Coronary artery (tissue), 2 donors: ENCODE results near the gene COX6B2.

Source experiments
- DNase-seq: peaks from one replicate; pipeline ENCODE4 v3.0.0-alpha.2; 2017; ENCODE audit warnings: low spot score
- H3K27ac ChIP-seq, 2 donors: fragments of 200-600 bp; sonication (generic); one replicate each; pipeline ENCODE4 v1.5.1; 2016 to 2019
- H3K4me3 ChIP-seq: fragments of 200-600 bp; sonication (generic); 2 replicates; pipeline ENCODE4 v1.5.1; 2016; ENCODE audit warnings: mild to moderate bottlenecking, moderate library complexity
- TF ChIP-seq, protein P1 (sequence below): fragments of 200-600 bp; sonication (generic); IDR thresholded peaks from one replicate; pipeline ENCODE4 v1.5.1; 2019; ENCODE audit warnings: antibody characterized with exemption

COX6B2 gene

DNA sequence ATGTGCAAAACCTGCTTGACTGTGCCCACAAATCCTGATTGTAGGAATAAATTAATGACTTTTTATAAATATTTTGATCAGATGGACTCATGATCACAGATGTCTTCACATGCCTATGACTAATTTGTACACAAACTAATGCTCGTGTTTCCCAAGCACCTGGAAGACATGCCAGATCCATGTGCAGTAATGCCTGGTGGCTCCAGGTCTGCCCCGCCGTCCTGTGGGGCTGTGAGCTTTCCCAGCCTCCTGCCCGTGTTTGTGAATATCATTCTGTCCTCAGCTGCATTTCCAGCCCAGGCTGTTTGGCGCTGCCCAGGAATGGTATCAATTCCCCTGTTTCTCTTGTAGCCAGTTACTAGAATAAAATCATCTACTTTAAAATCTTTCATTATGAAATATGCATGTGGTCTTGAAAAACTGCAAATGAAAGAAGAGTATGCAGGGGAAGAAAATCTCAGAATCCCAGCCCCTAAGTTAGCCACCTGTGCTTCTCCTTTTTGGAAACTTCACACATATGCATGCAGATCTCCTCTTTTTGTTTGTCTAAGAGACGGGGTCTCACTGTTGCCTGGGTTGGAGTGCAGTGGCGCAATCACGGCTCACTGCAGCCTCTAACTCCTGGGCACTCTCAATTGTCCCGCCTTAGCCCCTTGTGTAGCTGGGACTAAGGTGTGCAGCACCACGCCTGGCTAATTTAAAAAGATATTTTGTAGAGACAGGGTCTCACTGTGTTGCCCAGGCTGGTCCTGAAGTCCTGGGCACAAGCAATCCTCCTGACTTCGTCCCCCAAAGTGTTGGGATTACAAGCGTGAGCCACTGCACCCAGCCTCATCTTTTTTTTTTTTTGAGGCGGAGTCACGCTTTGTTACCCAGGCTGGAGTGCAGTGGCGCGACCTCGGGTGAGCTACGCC, 37.4 kb upstream of the COX6B2 start:
- Histone ChIP-seq H3K4me3 (no peak overlapping the region), H3K27ac (no peak overlapping the region)
- no peak for DNase-seq
- TF ChIP-seq, protein P1, sequence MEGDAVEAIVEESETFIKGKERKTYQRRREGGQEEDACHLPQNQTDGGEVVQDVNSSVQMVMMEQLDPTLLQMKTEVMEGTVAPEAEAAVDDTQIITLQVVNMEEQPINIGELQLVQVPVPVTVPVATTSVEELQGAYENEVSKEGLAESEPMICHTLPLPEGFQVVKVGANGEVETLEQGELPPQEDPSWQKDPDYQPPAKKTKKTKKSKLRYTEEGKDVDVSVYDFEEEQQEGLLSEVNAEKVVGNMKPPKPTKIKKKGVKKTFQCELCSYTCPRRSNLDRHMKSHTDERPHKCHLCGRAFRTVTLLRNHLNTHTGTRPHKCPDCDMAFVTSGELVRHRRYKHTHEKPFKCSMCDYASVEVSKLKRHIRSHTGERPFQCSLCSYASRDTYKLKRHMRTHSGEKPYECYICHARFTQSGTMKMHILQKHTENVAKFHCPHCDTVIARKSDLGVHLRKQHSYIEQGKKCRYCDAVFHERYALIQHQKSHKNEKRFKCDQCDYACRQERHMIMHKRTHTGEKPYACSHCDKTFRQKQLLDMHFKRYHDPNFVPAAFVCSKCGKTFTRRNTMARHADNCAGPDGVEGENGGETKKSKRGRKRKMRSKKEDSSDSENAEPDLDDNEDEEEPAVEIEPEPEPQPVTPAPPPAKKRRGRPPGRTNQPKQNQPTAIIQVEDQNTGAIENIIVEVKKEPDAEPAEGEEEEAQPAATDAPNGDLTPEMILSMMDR = no peak

DNA sequence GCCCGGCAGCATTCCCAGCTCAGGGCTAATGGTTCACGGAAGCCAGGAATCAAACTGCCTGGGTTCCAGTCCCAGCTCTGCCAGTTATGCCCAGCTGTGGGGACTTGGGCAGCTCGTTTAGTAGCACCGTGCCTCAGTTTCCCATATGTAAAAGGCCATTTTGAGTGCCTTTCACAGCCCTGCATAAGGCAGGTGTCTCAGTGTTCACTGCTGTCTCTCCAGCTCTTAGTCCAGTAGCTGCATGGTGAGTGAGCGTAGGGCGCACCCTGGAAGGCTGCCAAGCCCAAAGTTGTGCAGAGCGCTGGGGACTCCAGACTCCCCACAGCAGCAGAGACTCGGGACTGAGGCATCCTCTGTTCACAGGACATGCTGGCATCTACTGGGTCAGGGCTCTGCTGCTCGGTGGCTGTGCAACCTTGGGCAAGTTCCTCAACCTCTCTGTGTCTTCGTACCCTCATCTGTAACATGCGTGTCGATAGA, 36.7 kb upstream of the COX6B2 start:
- no peak for DNase-seq
- no peak overlapping the region for H3K27ac ChIP-seq
- no peak overlapping the region for H3K4me3 ChIP-seq
- TF ChIP-seq, protein P1 = no peak

DNA sequence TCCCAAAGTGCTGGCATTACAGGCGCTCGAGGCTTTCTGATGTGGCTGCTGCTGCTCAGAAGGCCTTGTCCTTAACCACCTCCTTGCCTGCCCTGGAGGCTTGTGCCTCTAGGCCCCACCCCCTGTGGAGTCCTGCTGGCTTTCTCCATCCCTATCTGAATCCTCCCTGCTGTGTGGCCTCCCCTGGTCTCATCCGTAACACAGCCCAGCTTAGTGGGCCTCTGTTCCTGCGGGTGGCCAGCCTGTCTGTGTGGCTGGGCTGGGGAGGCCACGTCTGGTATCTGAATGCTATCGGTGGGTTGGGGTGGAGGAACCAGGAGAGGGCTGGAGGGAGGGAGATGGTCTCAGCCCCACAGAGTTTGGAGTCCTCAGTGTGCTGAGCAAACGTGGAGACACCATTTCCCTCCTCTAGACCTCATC, 36.0 kb upstream of the COX6B2 start:
- DNase-seq = no peak
- no peak overlapping the region for H3K4me3 ChIP-seq
- TF ChIP-seq, protein P1 = no peak
- H3K27ac ChIP-seq = no peak overlapping the region

- H3K4me3 ChIP-seq = no peak overlapping the region
- DNase-seq = no peak
- TF ChIP-seq, protein P1 = no peak
- no peak overlapping the region for H3K27ac ChIP-seq
Measured at GRCh38 chr19:55389386-55390317, 35.1 kb upstream of the COX6B2 start.

DNA sequence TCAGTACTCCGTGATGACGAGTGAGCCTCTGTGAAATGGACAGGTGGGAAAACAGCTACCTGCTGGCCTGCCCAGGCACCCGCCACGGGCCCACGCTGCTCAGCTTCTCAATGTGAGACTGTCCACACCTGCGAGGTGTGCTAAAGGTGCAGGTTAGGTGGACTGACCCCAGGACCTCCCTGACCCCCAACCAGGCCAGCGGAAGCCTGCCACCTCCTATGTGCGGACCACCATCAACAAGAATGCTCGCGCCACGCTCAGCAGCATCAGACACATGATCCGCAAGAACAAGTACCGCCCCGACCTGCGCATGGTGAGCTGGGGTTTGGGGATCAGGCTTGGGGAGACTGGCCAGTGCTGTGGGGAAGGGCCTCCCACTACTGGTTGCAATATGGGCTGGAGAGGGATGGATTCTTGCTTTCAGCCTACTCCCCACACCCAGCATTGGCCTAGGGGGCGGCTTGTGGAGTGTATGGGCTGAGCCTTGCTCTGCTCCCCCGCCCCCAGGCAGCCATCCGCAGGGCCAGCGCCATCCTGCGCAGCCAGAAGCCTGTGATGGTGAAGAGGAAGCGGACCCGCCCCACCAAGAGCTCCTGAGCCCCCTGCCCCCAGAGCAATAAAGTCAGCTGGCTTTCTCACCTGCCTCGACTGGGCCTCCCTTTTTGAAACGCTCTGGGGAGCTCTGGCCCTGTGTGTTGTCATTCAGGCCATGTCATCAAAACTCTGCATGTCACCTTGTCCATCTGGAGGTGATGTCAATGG, 33.4 kb upstream of the COX6B2 start:
- TF ChIP-seq, protein P1 = no peak
- Histone ChIP-seq H3K27ac (no peak overlapping the region), H3K4me3 (peak overlapping the region; percentile 83)
- DNase-seq = no peak

DNA sequence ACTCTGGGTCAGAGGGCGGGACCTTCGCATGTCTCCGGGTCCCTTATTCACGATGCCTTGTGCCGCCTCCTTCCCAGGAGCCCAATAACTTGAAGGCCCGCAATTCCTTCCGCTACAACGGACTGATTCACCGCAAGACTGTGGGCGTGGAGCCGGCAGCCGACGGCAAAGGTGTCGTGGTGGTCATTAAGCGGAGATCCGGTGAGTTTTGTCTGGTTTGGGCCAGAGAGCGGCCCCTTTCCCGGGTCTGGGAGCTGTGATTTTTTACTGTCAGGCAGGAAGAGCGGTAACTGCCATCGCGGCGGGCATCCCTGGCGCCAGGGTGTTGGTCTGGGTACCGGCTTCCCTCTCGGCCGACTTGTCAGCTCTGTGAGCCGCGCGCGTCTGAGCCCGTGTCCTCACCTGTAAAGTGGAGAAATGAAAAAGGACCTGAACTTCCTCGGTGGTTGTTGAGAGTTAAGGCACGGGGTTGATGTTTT, 32.0 kb upstream of the COX6B2 start:
- DNase-seq = no peak
- TF ChIP-seq, protein P1 = no peak
- peak overlapping the region; percentile 79 to 97 for H3K27ac ChIP-seq

More for the DNA sequence above, 32.0 kb upstream of the COX6B2 start:
- H3K4me3 ChIP-seq = peak overlapping the region; percentile 83
